B cell (primary cell): ENCODE data around the gene NRXN2. TPM values are rescaled to one million over a fixed set of nuclear protein-coding genes. Genes with fewer than 3 reads are reported as not detected.

Source experiments
- ATAC-seq: fragments of 200-7000 bp; cut with Tn5 transposase; one replicate; pipeline ENCODE4 v1.10.0; 2021; ENCODE audit warnings: low read depth, mild to moderate bottlenecking, moderate number of reproducible peaks, moderate library complexity
- CTCF ChIA-PET: fragments of 350-600 bp; sonication (Branson Sonifier 250); formaldehyde crosslinking; loops from one replicate; lab custom pipeline; 2021; ENCODE audit warnings: antibody characterized with exemption, inconsistent platforms; lab: Charles Lee
- POLR2A ChIA-PET: fragments of 350-600 bp; sonication (Branson Sonifier 250); formaldehyde crosslinking; loops from one replicate; lab custom pipeline; 2021; ENCODE audit warnings: antibody characterized with exemption; lab: Charles Lee
- DNase-seq: peaks from one replicate; pipeline ENCODE4 v3.0.0; 2013
- H2AFZ ChIP-seq: 2 replicates; pipeline ENCODE4 v1.6.1; 2012; ENCODE audit warnings: mild to moderate bottlenecking, low read depth, low read length; ENCODE audit not compliant: insufficient read depth, poor library complexity, severe bottlenecking
- H3K27ac ChIP-seq, 2 donors: 1 replicate in 1 of 2; 2 replicates in 1 of 2; pipeline ENCODE4 v1.5.1; 2012 to 2013; ENCODE audit warnings: low read length in 2 of 2, mild to moderate bottlenecking in 2 of 2, moderate library complexity in 1 of 2
- H3K27me3 ChIP-seq, 4 experiments: fragments of 200-600 bp in 1 of 4; sonication (generic) in 1 of 4; replicated peaks in 1 of 4; 1 replicate in 2 of 4; 2 replicates in 2 of 4; pipeline versions ENCODE4 v1.6.1 to v1.7.0; 2013 to 2016; ENCODE audit warnings: low read length in 3 of 4, mild to moderate bottlenecking in 2 of 4, mixed read lengths in 1 of 4, moderate library complexity in 1 of 4; ENCODE audit not compliant: insufficient read depth in 4 of 4, control insufficient read depth in 3 of 4; ENCODE audit errors: control extremely low read depth in 1 of 4
- H3K36me3 ChIP-seq, 2 experiments: replicated peaks in 1 of 2; 1 replicate in 1 of 2; 2 replicates in 1 of 2; pipeline versions ENCODE4 v1.6.1 to v1.7.1; 2013; ENCODE audit warnings: low read length in 1 of 2; ENCODE audit not compliant: insufficient read depth in 2 of 2, control insufficient read depth in 1 of 2; ENCODE audit errors: control extremely low read depth in 1 of 2, extremely low read depth in 1 of 2
- H3K4me1 ChIP-seq, 2 donors: fragments of 200-600 bp in 1 of 2; sonication (generic) in 1 of 2; 1 replicate in 1 of 2; 2 replicates in 1 of 2; pipeline versions ENCODE4 v1.5.1 to v1.6.1; 2013 to 2017; ENCODE audit warnings: low read length in 2 of 2; ENCODE audit not compliant: control insufficient read depth in 2 of 2, insufficient read depth in 2 of 2
- H3K4me2 ChIP-seq: replicated peaks from 2 replicates; pipeline ENCODE3; 2012; ENCODE audit warnings: mild to moderate bottlenecking, low read depth, low read length; ENCODE audit not compliant: poor library complexity, severe bottlenecking
- H3K4me3 ChIP-seq, 5 experiments: fragments of 200-600 bp in 1 of 5; sonication (generic) in 1 of 5; 1 replicate in 3 of 5; 2 replicates in 2 of 5; pipeline versions ENCODE4 v1.5.1 to v1.7.0; 2011 to 2016; ENCODE audit warnings: low read length in 4 of 5, mild to moderate bottlenecking in 4 of 5, low read depth in 2 of 5, control low read depth in 1 of 5, moderate library complexity in 1 of 5; ENCODE audit not compliant: insufficient read depth in 1 of 5; ENCODE audit errors: control extremely low read depth in 1 of 5, extremely low read depth in 1 of 5
- H3K79me2 ChIP-seq: fragments of 200-600 bp; sonication (generic); one replicate; pipeline ENCODE4 v1.6.0; 2016; ENCODE audit warnings: low read length; ENCODE audit not compliant: control insufficient read depth, insufficient read depth
- H3K9ac ChIP-seq: fragments of 200-600 bp; sonication (generic); 2 replicates; pipeline ENCODE4 v1.6.1; 2017; ENCODE audit warnings: mild to moderate bottlenecking, low read length, moderate library complexity
- H3K9me3 ChIP-seq, 3 donors: one replicate each; pipeline versions ENCODE4 v1.6.1 to v1.7.1; 2013; ENCODE audit warnings: low read length in 2 of 3; ENCODE audit not compliant: control insufficient read depth in 2 of 3, insufficient read depth in 1 of 3; ENCODE audit errors: control extremely low read depth in 1 of 3
- H4K20me1 ChIP-seq: 2 replicates; pipeline ENCODE4 v1.6.0; 2012; ENCODE audit warnings: mild to moderate bottlenecking, low read length; ENCODE audit not compliant: insufficient read depth, control insufficient read depth, poor library complexity, severe bottlenecking
- H3K27ac Mint-ChIP-seq: one replicate; pipeline ENCODE4 v1.8.0; 2021; ENCODE audit warnings: mixed read lengths
- H3K27me3 Mint-ChIP-seq: one replicate; pipeline ENCODE4 v1.8.0; 2021; ENCODE audit warnings: mixed read lengths
- H3K4me1 Mint-ChIP-seq: one replicate; pipeline ENCODE4 v1.8.0; 2021; ENCODE audit warnings: mixed read lengths
- H3K4me3 Mint-ChIP-seq: one replicate; pipeline ENCODE4 v1.8.0; 2021; ENCODE audit warnings: mixed read lengths
- H3K9me3 Mint-ChIP-seq: one replicate; pipeline ENCODE4 v1.8.0; 2022; ENCODE audit warnings: mixed read lengths; ENCODE audit not compliant: insufficient read depth
- EZH2 ChIP-seq: IDR thresholded peaks from 2 replicates; pipeline ENCODE4 v1.6.1; 2012; ENCODE audit warnings: borderline replicate concordance, low read depth, mild to moderate bottlenecking, moderate library complexity, low read length; ENCODE audit not compliant: insufficient read depth, poor library complexity, severe bottlenecking
- WGBS: methylation state at CpG from one replicate; pipeline ENCODE4 v1.1.5; 2013; ENCODE audit warnings: missing lambda C conversion rate; ENCODE audit not compliant: insufficient coverage; 5-methylcytosine and 5-hydroxymethylcytosine counted together
- intact Hi-C: fragments of 100-400 bp; cut with micrococcal nuclease; formaldehyde crosslinking; loops from one replicate; pipeline ENCODE4 v1.10.0; 2022
- polyA plus RNA-seq: library from polyadenylated mRNA; depleted of rRNA; stranded (reverse); fragments of >200 nt; gene quantifications from 2 replicates; pipeline ENCODE4 v1.2.3, GENCODE V29; 2012
- total RNA-seq, 2 donors: library from RNA; stranded (reverse); fragments of 120-200 nt in 1 of 2; gene quantifications; 1 replicate in 1 of 2; 2 replicates in 1 of 2; pipeline versions ENCODE4 v1.2.3 to v1.2.4, GENCODE V29; 2013 to 2022
- TF ChIP-seq, protein P1 (sequence below): fragments of 200-600 bp; IDR thresholded peaks from one replicate; pipeline ENCODE4 v1.8.0; 2022; ENCODE audit warnings: antibody characterized with exemption, mild to moderate bottlenecking

Gene NRXN2
- total and polyA plus RNA-seq, 2 donors (not counting 1 experiment from before 2014, with no cell fraction given) = 0.01 to 0.52 TPM

DNA sequence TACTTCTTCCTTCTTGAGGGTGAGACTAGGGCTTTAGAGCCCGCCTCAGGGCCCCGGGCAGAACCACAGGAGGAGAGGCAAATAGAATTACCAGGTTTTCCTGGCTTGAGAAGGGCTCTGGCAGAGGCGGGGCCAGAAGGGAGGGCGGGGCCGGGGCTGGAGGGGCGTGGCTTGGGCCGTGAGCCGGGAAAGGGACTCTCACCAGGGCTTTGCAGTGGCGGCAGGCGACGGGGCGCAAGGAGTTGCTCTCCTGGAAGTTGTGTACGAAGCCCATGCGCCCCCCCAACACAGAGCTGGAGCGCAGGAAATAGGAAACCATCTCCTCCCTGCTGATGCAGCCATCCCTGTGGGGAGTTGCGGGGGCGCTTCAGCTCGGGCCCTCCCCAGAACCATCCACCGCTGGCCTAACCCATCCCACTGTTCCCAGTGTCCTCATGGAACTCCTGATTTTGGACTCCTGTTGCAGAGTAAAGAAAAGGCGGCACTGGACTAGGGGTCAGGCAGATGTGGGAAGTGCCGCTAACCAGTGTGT, 6.9 kb upstream of the NRXN2 start:
- Histone ChIP-seq H3K79me2 (peaks cover 6% of the 10 kb centered on the region), H3K36me3 (peaks cover 2 to 76% of the 10 kb centered on the region in 2 experiments), H3K4me1 (peaks cover 0 to 1% of the 10 kb centered on the region in 2 donors), H3K9me3 (no peaks in the 10 kb centered on the region), H3K9ac (no peak overlapping the region), H3K4me3 (no peak overlapping the region), H3K27me3 (no peaks in the 10 kb centered on the region), H2AFZ (no peak overlapping the region), H4K20me1 (peaks cover 88% of the 10 kb centered on the region), H3K4me2 (no peak overlapping the region), H3K27ac (no peak overlapping the region)
- POLR2A ChIA-PET = no interaction called here
- DNase-seq (no peak), ATAC-seq (no peak)
- CTCF ChIA-PET = no interaction called here
- H3K4me3 Mint-ChIP-seq = no peak overlapping the region
- peaks cover 19% of the 10 kb centered on the region for H3K4me1 Mint-ChIP-seq
- H3K27ac Mint-ChIP-seq = peak overlapping the region; percentile 41
- TF ChIP-seq, protein P1, sequence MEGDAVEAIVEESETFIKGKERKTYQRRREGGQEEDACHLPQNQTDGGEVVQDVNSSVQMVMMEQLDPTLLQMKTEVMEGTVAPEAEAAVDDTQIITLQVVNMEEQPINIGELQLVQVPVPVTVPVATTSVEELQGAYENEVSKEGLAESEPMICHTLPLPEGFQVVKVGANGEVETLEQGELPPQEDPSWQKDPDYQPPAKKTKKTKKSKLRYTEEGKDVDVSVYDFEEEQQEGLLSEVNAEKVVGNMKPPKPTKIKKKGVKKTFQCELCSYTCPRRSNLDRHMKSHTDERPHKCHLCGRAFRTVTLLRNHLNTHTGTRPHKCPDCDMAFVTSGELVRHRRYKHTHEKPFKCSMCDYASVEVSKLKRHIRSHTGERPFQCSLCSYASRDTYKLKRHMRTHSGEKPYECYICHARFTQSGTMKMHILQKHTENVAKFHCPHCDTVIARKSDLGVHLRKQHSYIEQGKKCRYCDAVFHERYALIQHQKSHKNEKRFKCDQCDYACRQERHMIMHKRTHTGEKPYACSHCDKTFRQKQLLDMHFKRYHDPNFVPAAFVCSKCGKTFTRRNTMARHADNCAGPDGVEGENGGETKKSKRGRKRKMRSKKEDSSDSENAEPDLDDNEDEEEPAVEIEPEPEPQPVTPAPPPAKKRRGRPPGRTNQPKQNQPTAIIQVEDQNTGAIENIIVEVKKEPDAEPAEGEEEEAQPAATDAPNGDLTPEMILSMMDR = no peak
- TF ChIP-seq EZH2 = no peak
- H3K9me3 Mint-ChIP-seq = no peaks in the 10 kb centered on the region
- no peaks in the 10 kb centered on the region for H3K27me3 Mint-ChIP-seq
- intact Hi-C loops = no loop called here
- 80% methylated on average over 18 of the region's 21 CpGs for WGBS

DNA sequence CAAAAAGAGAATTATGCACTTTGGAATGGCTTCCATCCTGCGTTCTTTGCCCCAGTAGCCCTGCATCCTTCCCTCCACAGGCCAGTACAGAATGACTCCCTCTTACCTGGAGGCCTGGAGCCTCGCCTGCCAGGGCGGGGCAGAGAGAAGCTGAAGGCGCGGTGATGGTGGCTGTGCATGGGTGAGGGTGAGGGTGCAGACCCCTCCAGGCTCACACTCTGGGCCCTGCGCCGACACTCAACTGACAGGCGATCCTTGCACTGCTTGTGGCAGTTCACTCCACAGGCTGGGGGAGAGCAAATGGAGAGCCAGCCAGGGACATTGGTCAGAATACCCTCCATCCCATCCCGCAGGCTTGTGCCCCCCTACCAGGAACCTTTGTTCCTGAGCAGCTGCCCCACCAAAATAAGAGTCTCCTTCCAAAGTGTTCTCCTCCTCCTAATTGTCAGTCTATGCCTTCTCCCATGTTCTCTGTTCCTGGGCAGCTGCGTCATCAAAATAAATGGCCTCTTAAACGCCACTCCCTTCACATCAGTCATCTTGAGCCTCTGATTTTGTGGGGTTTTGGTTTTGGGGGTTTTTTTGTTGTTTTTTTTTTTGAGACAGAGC, 5.9 kb upstream of the NRXN2 start:
- Histone ChIP-seq H3K9ac (no peak overlapping the region), H3K27me3 (no peaks in the 10 kb centered on the region), H4K20me1 (peaks cover 88% of the 10 kb centered on the region), H3K36me3 (peaks cover 0 to 66% of the 10 kb centered on the region in 2 experiments), H3K4me3 (no peak overlapping the region), H3K4me2 (no peak overlapping the region), H2AFZ (no peak overlapping the region), H3K4me1 (peaks cover 8 to 12% of the 10 kb centered on the region in 2 donors), H3K27ac (no peak overlapping the region), H3K9me3 (no peaks in the 10 kb centered on the region), H3K79me2 (peaks cover 6% of the 10 kb centered on the region)
- TF ChIP-seq, protein P1 = no peak
- no peak for TF ChIP-seq EZH2
- ATAC-seq (no peak), DNase-seq (no peak)
- Mint-ChIP-seq H3K9me3 (no peaks in the 10 kb centered on the region), H3K27ac (no peak overlapping the region), H3K4me3 (no peak overlapping the region), H3K4me1 (peaks cover 23% of the 10 kb centered on the region), H3K27me3 (no peaks in the 10 kb centered on the region)
- ChIA-PET CTCF (interaction anchor here (0.7 kb wide), 1 partner anchor 33 kb away, joined by 6 read pairs; no protein-coding TSS in a partner anchor), POLR2A (interaction anchor here (0.5 to 0.6 kb wide), 2 partner anchors 10 to 13 kb away, joined by 3 read pairs; no protein-coding TSS in a partner anchor)
- 100% methylated on average over 6 of the region's 11 CpGs for WGBS
- intact Hi-C loops = no loop called here
